Stimulated activated CD4-positive, alpha-beta T cell treated with anti-CD3 and anti-CD28 coated beads, Interleukin-2, amount 100 ng/mL, for 48 hours (primary cell): ENCODE measurements around the gene EFCAB8.

ENCODE experiments used
- DNase-seq, 2 donors: peaks; one replicate each; pipeline ENCODE4 v3.0.0-alpha.2; 2020

Gene EFCAB8

GRCh38 chr20:33010674-33011449 is 152.1 kb downstream of the EFCAB8 start:
- no peak for DNase-seq
